HG03565 (cell line): ENCODE measurements around the gene UBTD2.
"Not testable (repeated sequence)": the region's sequence is repeated elsewhere in the genome, so short reads cannot be mapped to it uniquely, and the experiment has no call there.

Experiments used
- ATAC-seq: cut with Tn5 transposase; IDR thresholded peaks from one replicate; pipeline ENCODE4 v1.9.1; 2021; ENCODE audit warnings: mild to moderate bottlenecking, moderate library complexity; ENCODE audit not compliant: unreplicated experiment

Gene UBTD2

GRCh38 chr5:172283020-172283861, at the start of gene UBTD2:
TSS of gene UBTD2 (minus strand) at chr5:172283764. CDS start at chr5:172283665, 99 bp downstream.
- peak; percentile 78 for ATAC-seq

GRCh38 chr5:172326901-172327300, 43.3 kb upstream of the UBTD2 start:
- ATAC-seq: not testable (repeated sequence)

DNA sequence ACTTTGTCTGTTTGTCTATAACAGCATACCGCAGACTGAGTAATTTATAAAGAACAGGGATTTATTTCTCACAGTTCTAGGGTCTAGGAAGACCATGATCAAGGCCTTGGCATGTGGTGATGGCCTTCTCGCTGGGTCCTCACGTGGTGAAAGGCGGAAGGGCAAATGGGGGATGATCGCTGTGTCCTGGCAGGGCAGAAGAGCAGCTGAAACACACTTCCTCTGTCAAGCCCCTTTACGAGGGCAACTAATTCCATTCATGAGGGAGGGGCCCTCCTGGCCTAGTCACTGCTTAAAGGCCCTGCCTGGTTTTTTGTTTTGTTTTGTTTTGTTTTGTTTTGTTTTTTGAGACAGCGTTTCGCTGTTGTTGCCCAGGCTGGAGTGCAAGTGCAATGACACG, 41.9 kb upstream of the UBTD2 start:
- no peak for ATAC-seq

DNA sequence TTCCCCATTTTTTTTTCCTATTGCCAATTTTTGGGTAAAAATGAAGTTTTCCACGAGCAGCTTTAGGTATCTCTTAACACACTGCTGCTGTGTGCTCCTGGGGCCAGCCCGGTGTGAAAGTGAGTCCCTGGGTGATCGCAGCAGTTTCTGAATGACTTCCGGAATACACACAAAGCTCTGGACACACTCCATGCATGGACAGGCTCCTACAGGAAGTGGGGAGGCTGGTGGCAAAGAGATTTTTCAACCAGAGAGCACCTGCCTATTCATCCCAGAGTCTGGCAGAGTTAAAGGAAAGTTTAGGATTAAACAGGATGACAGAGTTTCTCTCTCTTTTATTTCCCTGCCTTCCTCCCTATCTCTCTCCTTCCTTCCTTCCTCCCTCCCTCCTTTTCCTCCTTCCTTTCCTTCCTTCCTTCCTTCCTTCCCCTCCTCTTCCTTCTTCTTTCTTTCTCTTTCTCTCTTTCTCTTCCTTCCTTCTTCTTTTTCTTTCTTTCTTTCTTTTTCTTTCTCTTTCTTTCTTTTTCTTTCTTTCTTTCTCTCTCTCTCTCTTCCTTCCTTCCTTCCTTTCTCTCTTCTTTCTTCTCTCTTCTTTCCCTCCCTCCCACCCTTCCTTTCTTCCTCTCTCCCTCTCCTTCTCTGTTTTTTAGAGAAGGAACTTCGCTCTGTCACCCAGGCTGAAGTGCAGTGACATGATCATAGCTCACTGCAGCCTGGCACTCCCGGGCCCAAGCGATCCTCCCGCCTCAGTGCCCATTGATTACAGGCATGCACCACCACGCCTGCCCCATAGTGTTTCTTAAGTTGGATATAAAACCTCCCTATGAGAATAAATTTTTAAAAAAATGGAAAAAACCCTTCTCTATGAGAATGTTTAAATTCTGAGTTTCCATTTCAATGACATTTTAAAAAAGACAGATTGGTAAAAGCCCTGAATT, 38.7 kb upstream of the UBTD2 start:
- ATAC-seq: peak; percentile 52

DNA sequence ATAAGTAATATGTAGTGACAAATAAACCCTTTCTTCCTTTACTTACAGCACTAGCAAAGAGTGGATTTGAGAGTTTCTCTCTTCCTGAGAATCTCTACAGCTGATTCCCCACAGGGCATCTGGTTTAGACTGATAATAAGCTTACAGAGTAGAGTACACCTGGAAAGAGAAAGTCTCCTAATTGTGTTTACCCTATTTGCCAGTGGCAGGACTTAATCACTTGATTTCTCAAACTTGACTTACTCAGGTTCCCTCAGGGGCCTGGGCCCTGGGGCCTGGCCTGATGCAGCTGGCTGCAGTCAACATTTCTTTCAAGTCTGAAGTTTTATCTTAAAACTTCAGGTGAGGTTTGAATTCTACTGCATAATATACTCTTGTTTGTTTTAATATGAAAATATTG, 38.0 kb upstream of the UBTD2 start:
- no peak for ATAC-seq

GRCh38 chr5:172319708-172320441, 36.3 kb upstream of the UBTD2 start:
- no peak for ATAC-seq

GRCh38 chr5:172315587-172316493, 32.3 kb upstream of the UBTD2 start:
- peak; percentile 56 for ATAC-seq

DNA sequence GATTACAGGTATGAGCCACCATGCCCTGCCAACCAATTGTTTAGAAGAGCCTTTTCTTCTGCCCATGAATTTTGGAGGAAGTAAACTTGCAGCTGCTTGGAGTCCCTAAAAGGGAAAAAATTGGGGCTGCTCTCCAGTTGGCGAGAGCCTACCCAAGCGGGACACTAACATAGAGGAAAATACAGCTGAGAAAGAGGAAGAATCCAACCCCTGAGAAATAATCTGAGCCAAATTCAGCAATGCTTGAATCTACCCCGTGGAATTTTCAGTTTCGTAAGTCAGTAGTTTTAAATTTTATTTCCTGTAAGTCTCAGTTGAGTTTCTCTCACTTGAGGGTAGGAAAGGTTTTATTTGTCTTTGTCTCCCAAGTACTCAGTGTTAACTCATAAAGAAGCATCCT, 30.4 kb upstream of the UBTD2 start:
- no peak for ATAC-seq

GRCh38 chr5:172312286-172312685, 28.7 kb upstream of the UBTD2 start:
- no peak for ATAC-seq

DNA sequence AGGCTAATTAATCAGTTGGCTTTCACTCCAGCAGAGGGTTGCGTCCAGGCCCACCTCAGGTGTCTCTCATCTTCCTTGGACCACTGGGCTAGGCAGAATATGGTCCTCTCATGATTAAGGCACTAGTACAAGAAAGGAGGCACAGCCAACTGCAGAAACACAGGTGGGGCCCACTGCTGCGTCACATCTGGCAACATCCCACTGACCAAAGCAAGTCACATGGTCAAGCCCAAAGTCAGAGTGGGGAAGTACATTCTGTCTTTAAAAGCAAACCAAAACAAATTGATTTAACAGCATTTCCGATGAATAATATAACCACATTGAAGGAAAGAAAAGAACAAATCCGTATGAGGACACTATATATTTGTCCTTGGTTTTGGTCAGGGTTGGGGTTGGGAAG, 28.0 kb upstream of the UBTD2 start:
- ATAC-seq: no peak

DNA sequence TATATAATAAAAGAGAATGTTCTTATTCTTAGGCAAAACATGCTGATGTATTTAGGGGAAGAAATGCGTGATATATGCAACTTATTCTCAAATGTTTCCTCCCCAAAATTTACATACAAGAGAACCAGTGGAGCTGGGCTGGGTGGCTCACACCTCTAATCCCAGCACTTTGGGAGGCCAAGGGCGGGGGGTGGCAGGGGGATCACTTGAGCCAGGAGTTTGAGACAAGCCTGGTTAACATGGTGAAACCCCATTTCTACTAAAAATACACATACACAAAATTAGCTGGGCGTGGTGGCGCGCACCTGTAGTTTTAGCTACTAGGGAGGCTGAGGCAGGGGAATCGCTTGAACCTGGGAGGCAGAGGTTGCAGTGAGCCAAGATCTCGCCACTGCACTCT, 27.5 kb upstream of the UBTD2 start:
- ATAC-seq: no peak

DNA sequence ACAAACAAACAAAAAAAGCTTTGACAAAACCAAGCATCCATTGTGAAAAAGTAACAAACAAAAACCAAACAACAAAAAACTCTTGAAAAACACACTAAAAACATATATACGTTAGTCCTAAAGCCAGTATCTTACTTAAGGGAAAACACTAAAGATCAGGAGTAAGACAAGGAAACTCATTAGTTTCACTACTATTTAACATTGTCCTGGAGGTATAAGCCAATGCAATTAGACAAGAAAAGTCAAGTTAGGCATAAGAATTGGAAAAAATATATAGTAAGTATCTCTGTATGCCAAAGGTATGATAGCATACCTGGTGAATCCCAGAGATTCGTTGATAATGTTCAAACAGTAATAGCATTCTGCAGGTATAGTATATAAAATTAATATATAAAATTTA, 21.8 kb upstream of the UBTD2 start:
- no peak for ATAC-seq

DNA sequence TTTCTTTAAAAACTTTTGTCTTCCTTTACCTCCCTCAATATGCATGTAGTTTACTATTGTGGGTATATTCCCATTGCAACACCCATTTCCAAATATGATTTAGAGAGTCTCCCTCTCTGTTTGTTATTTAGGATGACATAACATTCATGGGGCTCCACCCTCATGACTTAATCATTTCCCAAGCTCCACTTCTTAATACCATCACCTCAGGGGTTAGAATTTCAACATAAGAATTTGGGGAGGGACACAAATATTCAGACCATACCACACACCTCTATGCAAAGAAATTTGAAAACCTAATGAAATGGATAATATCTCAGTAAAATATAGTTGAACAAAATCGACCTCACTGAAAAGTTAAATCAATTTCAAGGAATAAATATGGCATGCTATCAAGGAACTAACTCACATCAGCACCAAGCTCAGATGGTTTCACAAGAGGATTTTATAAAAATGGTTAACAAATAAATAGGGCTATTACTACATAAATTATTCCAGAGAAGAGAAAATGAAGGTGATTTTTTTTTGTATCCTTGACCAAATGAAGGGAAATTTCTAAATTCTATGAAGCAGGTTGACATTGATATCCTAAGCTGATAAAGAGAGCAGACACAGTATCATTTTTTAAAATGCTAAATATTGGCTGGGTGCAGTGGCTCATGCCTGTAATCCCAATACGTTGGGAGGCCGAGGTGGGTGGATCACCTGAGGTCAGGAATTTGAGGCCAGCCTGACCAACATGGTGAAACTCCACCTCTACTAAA, 20.2 kb upstream of the UBTD2 start:
- no peak for ATAC-seq

GRCh38 chr5:172303162-172303561, 19.6 kb upstream of the UBTD2 start:
- no peak for ATAC-seq

GRCh38 chr5:172302047-172302710, 18.6 kb upstream of the UBTD2 start:
- ATAC-seq: no peak

DNA sequence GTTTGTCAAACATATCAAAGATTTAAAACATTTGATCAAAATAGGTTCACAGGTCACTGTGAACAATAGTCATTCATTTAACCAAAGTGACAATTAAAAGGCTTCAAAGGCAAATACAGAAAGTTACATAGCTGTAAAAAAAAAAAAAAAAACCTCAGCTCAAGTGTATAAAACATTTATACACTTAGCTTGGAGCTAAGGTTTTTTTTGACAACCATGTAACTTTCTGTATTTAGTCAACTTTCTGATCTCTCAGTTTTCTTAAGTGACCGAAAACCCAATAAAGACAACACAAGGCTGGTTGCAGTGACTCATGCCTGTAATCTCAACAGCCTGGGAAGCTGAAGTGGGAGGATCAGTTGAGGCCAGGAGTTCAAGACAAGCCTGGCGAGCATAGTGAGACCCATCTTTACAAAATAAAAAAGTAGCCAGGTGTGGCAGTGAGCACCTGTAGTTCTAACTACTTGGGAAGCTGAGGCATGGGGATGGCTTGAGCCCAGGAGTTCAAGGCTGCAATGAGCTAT, 16.4 kb upstream of the UBTD2 start:
- no peak for ATAC-seq

GRCh38 chr5:172294831-172295230, 11.3 kb upstream of the UBTD2 start:
- ATAC-seq: no peak

DNA sequence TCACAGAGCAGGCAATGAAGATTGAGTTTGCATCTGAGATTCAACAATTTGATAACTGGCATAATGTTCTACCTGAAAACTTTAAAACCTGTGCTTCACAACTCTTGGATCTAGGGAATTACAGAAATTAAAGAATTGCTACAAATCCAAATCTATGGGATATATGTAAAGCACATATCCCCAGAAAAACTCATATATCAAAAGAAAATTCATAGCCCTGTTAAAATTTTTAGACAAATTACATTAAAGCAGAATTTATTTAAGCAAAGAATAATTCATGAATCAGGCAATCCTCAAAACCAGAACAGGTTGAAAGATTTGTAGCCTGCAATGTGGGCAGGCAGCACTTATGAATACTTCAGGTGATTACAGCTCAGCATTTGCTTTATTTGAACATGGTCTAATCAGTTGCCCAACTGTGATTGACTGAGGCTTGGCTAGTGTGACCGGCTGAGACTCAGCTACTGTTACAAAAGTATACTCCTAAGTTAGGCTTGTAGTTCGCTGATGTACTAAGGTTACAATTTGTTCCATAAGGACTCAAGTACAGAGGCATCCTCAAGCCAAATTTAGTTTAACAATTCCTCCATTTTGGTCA, 10.3 kb upstream of the UBTD2 start:
- no peak for ATAC-seq
